ENCODE measurements around the gene GASK1A. TPM values are rescaled to one million over a fixed set of nuclear protein-coding genes. Genes with fewer than 3 reads are reported as not detected.

Gene GASK1A
- total and polyA plus RNA-seq, 8 donors, result 1.2 to 23.6 (median 8.1) TPM

- Histone ChIP-seq H3K4me3 (no peak overlapping the region), H3K27me3 (no peaks in the 10 kb centered on the region), H3K36me3 (peaks cover 0 to 6% (median 2%) of the 10 kb centered on the region in 4 donors), H3K4me1 (peaks cover 0 to 3% (median 0%) of the 10 kb centered on the region in 4 donors), H3K9me3 (no peaks in the 10 kb centered on the region), H3K27ac (no peak overlapping the region)
- intact Hi-C loops (cut with DNase I; ENCODE audit: low total_unique reads), result no loop called here
- WGBS, 5 donors, result 79 to 89% (median 87%) methylated on average over 3 to 5 of the region's 5 CpGs
- TF ChIP-seq EP300 (IDR thresholded peaks at IDR 0.05), result no peak
- TF ChIP-seq POLR2A (IDR thresholded peaks at IDR 0.05), result no peak
- TF ChIP-seq POLR2AphosphoS5 (IDR thresholded peaks at IDR 0.05), result no peak
- TF ChIP-seq, protein P1, sequence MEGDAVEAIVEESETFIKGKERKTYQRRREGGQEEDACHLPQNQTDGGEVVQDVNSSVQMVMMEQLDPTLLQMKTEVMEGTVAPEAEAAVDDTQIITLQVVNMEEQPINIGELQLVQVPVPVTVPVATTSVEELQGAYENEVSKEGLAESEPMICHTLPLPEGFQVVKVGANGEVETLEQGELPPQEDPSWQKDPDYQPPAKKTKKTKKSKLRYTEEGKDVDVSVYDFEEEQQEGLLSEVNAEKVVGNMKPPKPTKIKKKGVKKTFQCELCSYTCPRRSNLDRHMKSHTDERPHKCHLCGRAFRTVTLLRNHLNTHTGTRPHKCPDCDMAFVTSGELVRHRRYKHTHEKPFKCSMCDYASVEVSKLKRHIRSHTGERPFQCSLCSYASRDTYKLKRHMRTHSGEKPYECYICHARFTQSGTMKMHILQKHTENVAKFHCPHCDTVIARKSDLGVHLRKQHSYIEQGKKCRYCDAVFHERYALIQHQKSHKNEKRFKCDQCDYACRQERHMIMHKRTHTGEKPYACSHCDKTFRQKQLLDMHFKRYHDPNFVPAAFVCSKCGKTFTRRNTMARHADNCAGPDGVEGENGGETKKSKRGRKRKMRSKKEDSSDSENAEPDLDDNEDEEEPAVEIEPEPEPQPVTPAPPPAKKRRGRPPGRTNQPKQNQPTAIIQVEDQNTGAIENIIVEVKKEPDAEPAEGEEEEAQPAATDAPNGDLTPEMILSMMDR (IDR thresholded peaks at IDR 0.05), result no peak
- DNase-seq, result no peak
Observed at GRCh38 chr3:43073836-43074220, 94.7 kb downstream of the GASK1A start.

- 43 to 61% (median 55%) methylated on average over 4 of the region's 4 CpGs for WGBS, 5 donors
- H3K4me1 ChIP-seq, result peaks cover 0 to 3% (median 0%) of the 10 kb centered on the region in 4 donors
- no peaks in the 10 kb centered on the region for H3K27me3 ChIP-seq
- H3K4me3 ChIP-seq, result no peak overlapping the region
- no peak overlapping the region for H3K27ac ChIP-seq
- TF ChIP-seq, protein P1 (IDR thresholded peaks at IDR 0.05), result no peak
- no peak for TF ChIP-seq EP300 (IDR thresholded peaks at IDR 0.05)
- no peak for TF ChIP-seq POLR2AphosphoS5 (IDR thresholded peaks at IDR 0.05)
- TF ChIP-seq POLR2A (IDR thresholded peaks at IDR 0.05), result no peak
- H3K9me3 ChIP-seq, result no peaks in the 10 kb centered on the region
- peaks cover 2 to 12% (median 6%) of the 10 kb centered on the region in 4 donors for H3K36me3 ChIP-seq
- intact Hi-C loops (cut with DNase I; ENCODE audit: low total_unique reads), result no loop called here
- DNase-seq, result no peak
Observed at GRCh38 chr3:43074482-43074881, 95.4 kb downstream of the GASK1A start.

GRCh38 chr3:43074901-43075689, 96.0 kb downstream of the GASK1A start:
- H3K36me3 ChIP-seq, result peaks cover 8 to 19% (median 12%) of the 10 kb centered on the region in 4 donors
- H3K27ac ChIP-seq, result no peak overlapping the region
- no peak overlapping the region for H3K4me3 ChIP-seq
- 90 to 93% (median 92%) methylated on average over 5 of the region's 5 CpGs for WGBS, 5 donors
- peaks cover 0 to 3% (median 0%) of the 10 kb centered on the region in 4 donors for H3K4me1 ChIP-seq
- intact Hi-C loops (cut with DNase I; ENCODE audit: low total_unique reads), result no loop called here
- DNase-seq, result no peak
- H3K27me3 ChIP-seq, result no peaks in the 10 kb centered on the region
- TF ChIP-seq POLR2AphosphoS5 (IDR thresholded peaks at IDR 0.05), result no peak
- TF ChIP-seq POLR2A (IDR thresholded peaks at IDR 0.05), result no peak
- TF ChIP-seq, protein P1 (IDR thresholded peaks at IDR 0.05), result no peak
- TF ChIP-seq EP300 (IDR thresholded peaks at IDR 0.05), result no peak
- H3K9me3 ChIP-seq, result no peaks in the 10 kb centered on the region

DNA sequence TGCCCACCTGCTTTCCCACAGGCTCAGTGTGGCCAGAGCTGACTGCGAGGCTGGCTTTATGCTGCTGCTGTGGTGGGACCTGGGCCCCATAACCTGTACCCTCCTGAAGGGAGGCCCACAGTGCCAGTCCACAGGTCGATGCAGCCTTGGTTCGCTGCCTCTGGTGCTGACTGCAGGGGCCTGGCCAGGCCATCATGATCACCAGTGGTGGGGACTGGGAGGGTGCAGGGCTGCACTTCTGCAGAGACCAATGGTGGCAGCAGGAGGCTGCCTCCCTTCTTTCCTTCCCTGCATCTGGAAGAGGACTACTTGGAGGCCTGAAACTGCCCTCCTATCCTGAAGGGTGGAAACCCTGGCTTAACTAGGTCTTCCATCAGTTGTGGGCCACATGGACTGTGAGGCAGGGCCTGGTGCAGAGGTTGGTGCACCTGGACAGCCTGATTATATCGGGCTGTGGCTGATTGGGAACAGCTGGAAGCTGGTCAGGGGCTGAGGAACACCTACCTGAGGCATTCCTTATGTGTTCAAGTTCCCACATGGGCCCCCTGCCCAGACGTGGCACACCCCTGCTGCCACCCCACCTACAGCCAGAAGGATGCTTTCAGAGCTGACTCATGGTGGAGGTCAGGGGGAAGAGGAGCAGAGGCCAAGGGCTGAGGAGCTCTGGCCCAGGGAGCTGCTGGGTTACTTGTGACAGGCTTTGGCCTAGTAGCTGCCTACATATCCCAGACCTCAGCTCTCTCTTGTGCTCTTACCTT, 97.0 kb downstream of the GASK1A start:
- intact Hi-C loops (cut with DNase I; ENCODE audit: low total_unique reads), result no loop called here
- Histone ChIP-seq H3K4me1 (peaks cover 0 to 3% (median 0%) of the 10 kb centered on the region in 4 donors), H3K9me3 (no peaks in the 10 kb centered on the region), H3K27ac (no peak overlapping the region), H3K36me3 (peaks cover 18 to 28% (median 22%) of the 10 kb centered on the region in 4 donors), H3K27me3 (no peaks in the 10 kb centered on the region), H3K4me3 (no peak overlapping the region)
- TF ChIP-seq, protein P1 (IDR thresholded peaks at IDR 0.05), result no peak
- TF ChIP-seq EP300 (IDR thresholded peaks at IDR 0.05), result no peak
- no peak for TF ChIP-seq POLR2A (IDR thresholded peaks at IDR 0.05)
- no peak for TF ChIP-seq POLR2AphosphoS5 (IDR thresholded peaks at IDR 0.05)
- DNase-seq, result no peak
- 64 to 77% (median 73%) methylated on average over 4 to 5 of the region's 5 CpGs for WGBS, 5 donors
